Stomach (tissue), 4 donors: Measurements from ENCODE around the gene FNDC3B.

Experiments
- CTCF ChIP-seq, 7 experiments: fragments of 450-650 bp in 4 of 7; fragments of 200-600 bp in 3 of 7; sonication (generic) in 3 of 7; IDR thresholded peaks; one replicate each; pipeline ENCODE4 v1.5.1; 2016 to 2019; ENCODE audit warnings: antibody characterized with exemption in 7 of 7, control low read depth in 2 of 7, mild to moderate bottlenecking in 1 of 7
- POLR2A ChIP-seq, 4 donors: fragments of 450-650 bp; IDR thresholded peaks; one replicate each; pipeline ENCODE4 v1.6.1; 2016; ENCODE audit warnings: antibody characterized with exemption in 4 of 4, control low read depth in 2 of 4, mild to moderate bottlenecking in 1 of 4, moderate library complexity in 1 of 4

GRCh38 chr3:172320468-172320867 is 281.1 kb downstream of the FNDC3B start:
- TF ChIP-seq POLR2A (IDR thresholded peaks at IDR 0.05), result no peak
- TF ChIP-seq CTCF (IDR thresholded peaks at IDR 0.05), result no peak
